HEK293T (cell line): ENCODE data around the gene ZDHHC23.

Experiments
- BHLHE40 ChIP-seq: fragments of 450-650 bp; IDR thresholded peaks from 2 replicates; pipeline ENCODE4 v1.6.1; 2016; ENCODE audit warnings: mild to moderate bottlenecking, moderate library complexity, borderline replicate concordance
- ELF4 ChIP-seq: fragments of 450-650 bp; IDR thresholded peaks from 2 replicates; pipeline ENCODE4 v1.6.1; 2017; ENCODE audit warnings: antibody characterized with exemption
- FOXA1 ChIP-seq: fragments of 450-650 bp; IDR thresholded peaks from 2 replicates; pipeline ENCODE4 v1.6.1; 2016; ENCODE audit warnings: mild to moderate bottlenecking
- FOXK2 ChIP-seq: fragments of 450-650 bp; IDR thresholded peaks from 2 replicates; pipeline ENCODE4 v1.6.1; 2016; ENCODE audit warnings: mild to moderate bottlenecking
- FOXM1 ChIP-seq: fragments of 450-650 bp; IDR thresholded peaks from 2 replicates; pipeline ENCODE4 v1.6.1; 2017; ENCODE audit warnings: mild to moderate bottlenecking, borderline replicate concordance
- HDGF ChIP-seq: fragments of 450-650 bp; IDR thresholded peaks from 2 replicates; pipeline ENCODE4 v1.6.1; 2017; ENCODE audit warnings: antibody characterized with exemption, borderline replicate concordance
- L3MBTL2 ChIP-seq: fragments of 450-650 bp; conservative IDR thresholded peaks from 2 replicates; pipeline ENCODE4 v1.6.1; 2016; ENCODE audit warnings: mild to moderate bottlenecking
- LEF1 ChIP-seq: fragments of 450-650 bp; IDR thresholded peaks from 2 replicates; pipeline ENCODE4 v1.6.1; 2017; ENCODE audit warnings: mild to moderate bottlenecking, borderline replicate concordance
- NFRKB ChIP-seq: fragments of 450-650 bp; IDR thresholded peaks from 2 replicates; pipeline ENCODE4 v1.6.1; 2016; ENCODE audit warnings: mild to moderate bottlenecking, moderate library complexity
- PKNOX1 ChIP-seq: fragments of 450-650 bp; IDR thresholded peaks from 2 replicates; pipeline ENCODE4 v1.6.1; 2016
- SP1 ChIP-seq: fragments of 450-650 bp; IDR thresholded peaks from 2 replicates; pipeline ENCODE4 v1.6.1; 2017
- SUZ12 ChIP-seq: fragments of 450-650 bp; IDR thresholded peaks from 2 replicates; pipeline ENCODE4 v1.6.1; 2016; ENCODE audit warnings: mild to moderate bottlenecking
- TARDBP ChIP-seq: fragments of 450-650 bp; IDR thresholded peaks from 2 replicates; pipeline ENCODE4 v1.6.1; 2016

GRCh38 chr3:113953677-113954076, 5.9 kb downstream of the ZDHHC23 start:
- TF ChIP-seq LEF1, result no peak
- TF ChIP-seq BHLHE40, result no peak
- no peak for TF ChIP-seq FOXM1
- no peak for TF ChIP-seq PKNOX1
- no peak for TF ChIP-seq ELF4
- no peak for TF ChIP-seq SP1
- no peak for TF ChIP-seq TARDBP
- no peak for TF ChIP-seq FOXA1
- TF ChIP-seq NFRKB, result no peak
- no peak for TF ChIP-seq FOXK2
- TF ChIP-seq HDGF, result no peak
- no peak for TF ChIP-seq SUZ12
- no peak for TF ChIP-seq L3MBTL2
